Erythroblast (primary cell): ENCODE data around the gene LMCD1.

ENCODE experiments used
- GATA1 ChIP-seq: IDR thresholded peaks from 2 replicates; pipeline ENCODE4 v1.6.1; 2011; ENCODE audit warnings: low read depth, mild to moderate bottlenecking, control low read depth, low read length, moderate library complexity
- POLR2A ChIP-seq: IDR thresholded peaks from 2 replicates; pipeline ENCODE4 v1.6.1; 2011; ENCODE audit warnings: mild to moderate bottlenecking, low read length

- TF ChIP-seq POLR2A (no peak), GATA1 (no peak)
These were observed 16.3 kb upstream of the LMCD1 start for GRCh38 chr3:8485141-8485870.
